ENCODE measurements around the gene RXYLT1.

Gene RXYLT1

DNA sequence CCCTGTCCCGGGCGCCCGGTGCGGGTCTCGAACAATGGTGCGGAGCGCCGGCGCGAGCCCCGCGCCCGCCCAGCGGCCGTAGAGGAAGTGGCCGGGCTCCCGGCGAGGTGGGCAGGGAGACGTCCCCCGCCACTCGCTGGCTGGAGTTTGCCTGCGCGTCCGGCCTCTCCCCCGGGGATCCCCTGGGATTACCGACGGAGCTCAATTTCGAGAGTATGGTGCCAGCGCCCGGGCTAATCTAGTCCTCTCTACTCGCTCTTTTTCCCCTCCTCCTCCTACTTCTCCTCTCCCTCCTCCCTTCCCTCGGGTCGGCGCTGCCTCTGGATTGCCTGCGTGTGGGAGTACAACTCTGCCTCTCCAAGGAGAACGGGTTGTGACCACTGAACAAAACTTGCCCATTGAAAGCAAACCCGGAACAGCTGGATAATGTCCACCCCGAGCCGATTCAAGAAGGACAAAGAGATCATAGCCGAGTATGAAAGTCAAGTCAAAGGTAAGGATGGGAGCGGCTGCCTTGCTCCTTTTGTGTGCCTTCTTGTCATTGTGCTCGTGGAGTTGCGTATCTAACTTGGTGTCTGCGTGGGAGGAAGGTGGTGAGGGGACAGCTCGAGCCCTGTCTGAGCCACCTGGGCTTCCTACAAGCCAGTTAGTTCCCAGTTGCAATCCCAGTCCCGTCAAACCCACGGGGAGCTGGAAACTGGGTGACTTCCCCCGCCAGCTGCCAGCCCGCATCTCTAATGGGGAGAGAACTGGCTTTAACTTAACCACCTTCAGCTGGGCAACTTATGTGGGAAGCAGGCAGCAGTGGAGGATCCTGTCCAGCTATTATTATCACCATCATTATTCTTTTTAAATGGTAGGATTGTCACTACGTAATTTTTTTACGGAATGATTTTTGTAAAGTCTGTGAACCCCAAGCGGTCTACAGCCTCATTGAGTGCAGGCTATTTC, 65.0 kb downstream of the RXYLT1 start, which contains the start of gene SRGAP1:
Gene SRGAP1 (plus strand): TSS at position 310 of the 951 bp plus-strand sequence. CDS start 117 bp downstream, at position 427.
- DNase-seq, result no peak

DNA sequence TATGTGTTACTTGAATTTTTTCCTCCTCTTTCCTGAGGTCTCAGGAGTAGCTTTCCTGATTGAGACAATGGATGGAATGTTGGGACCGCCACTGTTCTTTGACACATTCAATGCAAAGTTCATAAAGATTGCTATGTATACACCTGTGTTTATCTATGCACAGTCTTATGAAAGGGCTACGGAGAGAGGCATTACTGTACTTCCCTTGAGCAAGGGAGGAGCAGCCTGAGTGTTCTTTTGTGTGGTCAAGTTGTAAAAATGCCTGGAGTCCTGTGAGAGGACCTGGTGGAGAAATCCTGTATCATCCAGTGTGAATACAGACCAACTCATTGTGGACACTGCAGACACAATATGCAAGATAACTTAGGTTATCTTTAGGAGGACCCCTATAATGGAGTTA, 66.0 kb downstream of the RXYLT1 start:
- DNase-seq, result no peak

DNA sequence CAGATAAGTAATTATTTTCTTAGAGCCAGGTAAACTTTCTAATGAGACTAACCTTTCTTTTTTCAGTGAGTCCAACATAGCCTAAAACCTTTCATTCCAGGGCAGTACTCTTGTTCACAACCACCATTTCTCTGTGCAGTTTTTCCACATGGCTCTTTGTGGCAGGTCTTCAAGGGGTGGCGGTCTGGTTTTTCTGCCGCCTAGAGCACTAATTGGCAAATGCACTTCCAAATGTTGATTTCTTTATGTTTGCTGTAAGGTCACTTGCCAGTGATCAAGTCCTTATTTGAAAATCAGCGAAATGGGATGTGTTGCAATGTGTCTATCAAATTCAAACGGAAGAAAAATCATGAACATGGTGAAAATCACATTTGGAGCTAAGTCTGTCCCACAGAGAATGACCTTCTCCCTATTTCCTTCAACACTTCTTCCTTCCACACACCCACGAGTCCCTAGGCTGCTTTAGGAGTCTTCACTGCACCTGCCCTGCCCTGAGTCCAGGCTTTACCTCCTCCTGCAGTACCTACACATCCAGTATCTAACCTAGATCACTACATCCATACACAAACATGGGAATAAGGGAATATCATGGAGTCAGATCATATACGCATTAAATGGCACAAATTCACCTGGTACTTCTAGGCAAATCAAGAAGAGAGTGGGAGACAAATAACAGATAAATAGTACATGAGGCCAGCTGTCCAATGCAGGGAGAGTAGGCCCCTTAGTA, 66.7 kb downstream of the RXYLT1 start:
- DNase-seq, result no peak

DNA sequence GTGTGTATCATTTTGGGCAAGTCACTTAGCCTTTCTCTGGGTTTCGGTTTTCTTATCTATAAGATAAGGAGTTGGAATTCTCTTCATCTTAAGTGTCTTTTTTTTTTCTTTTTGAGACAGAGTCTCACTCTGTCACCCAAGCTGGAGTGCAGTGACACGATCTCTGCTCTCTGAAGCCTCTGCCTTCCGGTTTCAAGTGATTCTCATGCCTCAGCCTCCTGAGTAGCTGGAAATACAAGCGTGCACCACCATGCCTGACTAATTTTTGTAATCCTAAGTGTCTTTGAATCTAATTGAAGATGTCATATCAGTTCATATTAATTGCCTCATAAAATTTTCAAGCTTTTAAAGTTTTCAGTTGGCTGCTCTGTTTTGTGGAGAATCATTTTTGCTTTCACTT, 68.7 kb downstream of the RXYLT1 start:
- DNase-seq, result no peak

DNA sequence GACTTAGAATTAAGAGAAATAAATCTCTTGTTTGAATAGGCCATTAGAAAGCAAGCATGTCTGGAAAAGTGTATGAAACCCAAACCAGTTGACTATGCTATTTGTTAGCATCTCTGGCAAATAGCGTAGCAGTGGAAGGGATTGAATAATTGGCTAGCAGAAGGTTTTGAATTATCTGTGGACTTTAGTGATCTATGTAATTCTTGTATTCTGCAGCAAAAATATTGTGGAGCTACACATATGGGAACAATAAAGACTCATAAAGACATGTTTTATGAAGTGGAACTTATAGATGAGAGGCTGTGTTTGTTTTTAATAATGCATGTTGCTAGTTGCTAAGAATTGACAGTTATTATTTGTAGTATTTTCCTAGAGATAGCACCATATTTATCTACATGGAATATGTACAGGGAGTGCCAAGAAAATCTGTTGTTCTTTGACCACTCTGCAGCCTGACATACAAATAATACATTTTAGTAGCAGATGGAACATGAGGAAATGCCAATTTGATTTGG, 69.5 kb downstream of the RXYLT1 start:
- no peak for DNase-seq

DNA sequence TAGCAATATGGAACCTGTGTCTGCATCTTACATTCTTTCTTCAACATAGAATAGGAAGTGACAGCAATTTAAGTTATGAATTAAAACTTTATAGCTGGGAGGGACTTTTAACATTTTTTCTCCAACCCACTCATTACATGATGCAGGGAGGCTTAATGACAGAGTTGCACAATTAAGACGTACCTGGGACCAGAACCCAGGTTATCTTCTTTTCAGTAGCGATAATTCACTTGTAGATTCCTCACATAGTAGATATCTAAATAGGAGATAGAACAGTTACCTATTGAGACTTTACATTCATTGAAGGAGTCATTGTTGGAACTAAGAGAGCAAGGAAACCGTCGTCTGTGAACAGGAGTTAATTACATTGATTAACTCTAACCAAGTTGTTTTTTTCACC, 69.9 kb downstream of the RXYLT1 start:
- DNase-seq, result no peak

DNA sequence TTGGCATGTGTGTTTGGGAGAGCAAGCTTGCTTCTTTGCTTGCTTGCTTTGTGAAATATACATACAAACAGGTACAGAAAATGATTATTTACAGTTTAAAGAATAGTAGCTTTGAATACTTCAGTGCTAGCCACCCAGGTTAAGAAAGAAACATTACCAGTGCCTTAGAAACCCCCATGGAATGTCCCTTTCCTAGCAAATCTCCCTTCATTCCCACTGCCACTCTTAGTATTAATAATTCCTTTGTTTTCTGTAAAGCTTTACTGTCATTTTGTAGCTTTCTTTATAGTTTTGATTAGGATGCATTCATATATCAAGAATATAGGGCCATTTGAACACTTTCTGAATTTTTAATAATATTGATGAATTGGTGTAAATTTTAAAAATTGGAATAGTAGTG, 74.3 kb downstream of the RXYLT1 start:
- no peak for DNase-seq

DNA sequence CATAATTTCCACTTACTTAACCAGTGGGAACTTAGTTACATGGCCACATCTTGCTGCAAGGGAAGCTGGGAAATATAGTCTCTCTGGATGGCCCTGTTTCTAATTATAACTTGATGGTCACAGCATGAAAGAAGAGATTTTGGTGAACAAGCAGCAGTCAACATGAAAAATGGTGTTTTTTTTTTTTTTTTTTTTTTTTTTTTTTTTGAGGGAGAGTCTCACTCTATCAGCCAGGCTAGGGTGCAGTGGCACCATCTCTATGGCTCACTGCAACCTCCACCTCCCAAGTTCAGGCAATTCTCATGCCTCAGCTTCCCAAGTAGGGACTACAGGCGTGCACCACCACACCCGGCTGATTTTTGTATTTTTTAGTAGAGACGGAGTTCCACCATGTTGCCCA, 75.6 kb downstream of the RXYLT1 start:
- no peak for DNase-seq

DNA sequence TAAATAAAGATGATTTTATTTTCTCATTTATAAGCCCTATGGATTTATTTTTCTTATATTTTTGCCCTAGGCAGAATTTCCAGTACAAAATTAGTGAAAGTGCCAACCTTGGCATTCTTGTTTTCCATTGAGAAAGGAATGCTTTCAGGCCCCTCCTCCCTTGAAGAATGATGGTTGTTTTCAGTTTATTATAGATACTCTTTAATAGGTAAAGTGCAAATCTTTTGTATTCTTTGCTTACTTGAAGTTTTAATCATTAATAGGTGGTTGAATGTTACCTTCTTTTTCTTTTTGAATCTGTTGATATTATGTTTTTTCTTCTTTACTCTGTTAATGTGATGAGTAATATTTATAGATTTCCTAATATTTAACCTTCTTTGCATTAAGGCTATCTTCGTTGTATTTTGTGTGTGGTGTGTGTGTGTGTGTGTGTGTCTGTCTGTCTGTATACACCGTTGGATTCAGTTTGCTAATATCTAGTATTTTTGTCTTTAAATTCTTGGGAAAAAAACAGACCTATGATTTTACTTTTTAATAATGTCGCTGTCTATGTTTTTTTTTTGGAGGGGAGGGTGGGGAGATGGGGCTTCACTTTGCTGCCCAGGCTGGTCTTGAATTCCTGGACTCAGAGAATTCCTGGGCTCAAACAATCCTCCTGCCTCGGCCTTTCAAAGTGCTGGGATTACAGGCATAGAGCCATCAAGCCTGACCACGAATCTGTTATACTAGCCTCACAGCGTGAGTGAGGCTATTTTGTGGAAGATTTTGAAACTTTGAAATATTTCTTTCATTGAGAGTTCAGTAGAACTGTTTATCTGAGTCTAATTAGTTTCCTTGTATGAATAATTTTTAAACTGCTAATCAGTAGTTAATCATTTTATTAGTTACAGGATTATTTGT, 78.3 kb downstream of the RXYLT1 start:
- no peak for DNase-seq
